ENCODE measurements around the gene UPB1.

DNA sequence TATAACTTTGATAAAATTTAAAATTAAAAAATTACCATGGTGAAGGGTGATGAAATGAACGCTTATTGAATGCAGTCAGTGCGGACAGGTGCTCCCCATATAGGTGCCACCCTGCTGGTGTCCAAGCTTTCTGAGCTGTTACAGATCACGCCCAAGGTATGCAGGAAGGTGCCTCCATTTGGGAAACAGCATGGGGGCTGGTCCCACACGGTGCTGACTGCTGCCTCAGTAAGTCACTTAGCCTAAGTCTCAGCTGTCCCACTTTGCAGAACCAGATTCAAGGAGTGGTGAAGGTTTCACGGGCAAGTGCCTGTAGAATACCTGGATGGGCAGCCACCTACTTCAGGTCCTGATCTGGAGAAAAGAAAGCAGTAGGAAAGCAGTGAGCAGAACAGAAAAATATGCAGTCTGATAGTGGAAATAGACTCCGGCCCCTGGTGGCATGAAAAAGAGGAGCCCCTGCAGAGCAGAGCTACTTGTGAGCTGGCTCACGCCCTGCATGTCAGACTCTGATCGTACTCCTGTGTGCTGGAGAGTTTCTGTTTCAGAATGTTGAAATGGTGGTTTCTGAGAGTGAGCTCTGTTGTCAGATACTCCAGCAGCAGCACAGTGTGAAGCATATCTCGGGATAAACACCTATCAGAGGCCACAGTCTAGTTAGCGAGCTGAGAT, 34.6 kb upstream of the UPB1 start:
- TF ChIP-seq, protein P1, sequence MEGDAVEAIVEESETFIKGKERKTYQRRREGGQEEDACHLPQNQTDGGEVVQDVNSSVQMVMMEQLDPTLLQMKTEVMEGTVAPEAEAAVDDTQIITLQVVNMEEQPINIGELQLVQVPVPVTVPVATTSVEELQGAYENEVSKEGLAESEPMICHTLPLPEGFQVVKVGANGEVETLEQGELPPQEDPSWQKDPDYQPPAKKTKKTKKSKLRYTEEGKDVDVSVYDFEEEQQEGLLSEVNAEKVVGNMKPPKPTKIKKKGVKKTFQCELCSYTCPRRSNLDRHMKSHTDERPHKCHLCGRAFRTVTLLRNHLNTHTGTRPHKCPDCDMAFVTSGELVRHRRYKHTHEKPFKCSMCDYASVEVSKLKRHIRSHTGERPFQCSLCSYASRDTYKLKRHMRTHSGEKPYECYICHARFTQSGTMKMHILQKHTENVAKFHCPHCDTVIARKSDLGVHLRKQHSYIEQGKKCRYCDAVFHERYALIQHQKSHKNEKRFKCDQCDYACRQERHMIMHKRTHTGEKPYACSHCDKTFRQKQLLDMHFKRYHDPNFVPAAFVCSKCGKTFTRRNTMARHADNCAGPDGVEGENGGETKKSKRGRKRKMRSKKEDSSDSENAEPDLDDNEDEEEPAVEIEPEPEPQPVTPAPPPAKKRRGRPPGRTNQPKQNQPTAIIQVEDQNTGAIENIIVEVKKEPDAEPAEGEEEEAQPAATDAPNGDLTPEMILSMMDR (IDR thresholded peaks at IDR 0.05): no peak
- TF ChIP-seq POLR2A (IDR thresholded peaks at IDR 0.05): no peak

Measured in adrenal gland (tissue), 5 donors.